ENCODE measurements around the gene HS6ST1. TPM values are rescaled to one million over a fixed set of nuclear protein-coding genes. Genes with fewer than 3 reads are reported as not detected.

Gene HS6ST1
- total and polyA plus RNA-seq, 2 donors (not counting 1 experiment from before 2014, with no cell fraction given), result 7.8 to 22.7 TPM

DNA sequence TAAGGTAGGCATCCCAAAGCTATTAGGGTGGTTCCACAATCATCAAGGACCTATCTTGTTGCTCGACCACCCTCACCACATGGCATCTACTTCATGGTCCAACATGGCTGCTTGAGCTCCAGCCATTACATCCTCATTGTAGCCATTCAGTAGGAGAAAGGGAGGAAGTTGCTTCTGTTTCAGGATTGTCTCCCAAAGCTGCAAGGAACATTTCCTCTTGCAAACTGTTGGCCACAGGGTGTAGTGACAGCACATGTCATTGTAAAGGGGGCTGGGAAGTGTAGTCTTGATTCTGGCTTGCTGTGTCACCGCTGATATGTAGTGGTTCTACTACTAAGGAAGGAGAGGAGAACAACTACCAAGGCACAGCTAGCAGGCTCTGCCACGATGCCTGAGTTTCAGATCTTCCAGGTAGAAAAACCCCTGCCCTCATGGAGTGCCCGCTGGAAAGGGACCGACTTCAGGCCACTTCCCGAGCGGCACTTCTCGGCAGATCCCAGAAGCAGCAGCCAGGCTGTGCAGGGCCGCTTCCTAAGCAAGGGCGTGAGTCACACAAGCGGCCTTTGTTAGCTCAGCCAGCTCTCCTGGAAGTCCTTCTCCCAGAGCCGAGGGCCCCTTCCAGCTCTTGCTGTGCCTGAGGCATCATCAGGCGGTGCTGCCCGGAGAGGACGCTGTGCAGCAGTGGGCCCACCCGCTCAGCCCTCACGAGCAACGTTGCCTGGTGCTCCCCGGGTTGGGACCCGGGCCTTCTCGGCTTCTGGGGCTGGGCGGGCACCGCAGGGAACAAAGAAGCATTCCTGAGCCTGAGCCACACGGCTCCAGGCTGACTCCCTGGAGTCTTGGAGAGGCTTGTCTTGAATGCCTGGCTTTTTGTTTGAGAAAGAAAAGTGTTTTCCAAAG, 58.2 kb downstream of the HS6ST1 start:
- H2AFZ ChIP-seq (ENCODE audit: insufficient read depth, low read depth, low read length, poor library complexity, severe bottlenecking), result no peak overlapping the region

DNA sequence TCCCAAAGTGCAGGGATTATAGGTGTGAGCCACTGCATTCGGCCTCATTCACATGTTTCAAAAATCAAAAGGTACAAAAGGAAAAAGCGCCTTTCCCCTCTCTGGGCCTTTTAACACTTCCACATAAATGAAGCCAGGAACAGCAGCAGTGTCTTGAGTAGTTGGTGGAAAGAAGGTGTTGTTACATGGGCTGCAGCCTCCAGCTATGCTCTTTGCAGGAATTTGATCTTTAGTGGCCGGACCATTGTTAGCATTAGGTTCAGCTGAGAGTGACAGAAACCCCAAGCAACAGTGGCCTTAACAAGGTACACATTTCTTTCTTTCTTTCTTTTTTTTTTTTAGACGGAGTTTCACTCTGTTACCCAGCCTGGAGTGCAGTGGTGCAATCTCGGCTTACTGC, 59.1 kb downstream of the HS6ST1 start:
- H3K4me2 ChIP-seq (replicated peaks; ENCODE audit: low read depth, low read length, poor library complexity, severe bottlenecking), result no peak overlapping the region
- WGBS (ENCODE audit: insufficient coverage), result 94% methylated on average over 2 of the region's 5 CpGs
- no peak overlapping the region for H3K4me3 Mint-ChIP-seq
- H4K20me1 ChIP-seq (ENCODE audit: control insufficient read depth, insufficient read depth, low read length, poor library complexity, severe bottlenecking), result no peaks in the 10 kb centered on the region
- ATAC-seq (ENCODE audit: low read depth), result no peak
- ChIA-PET POLR2A (no interaction called here), CTCF (no interaction called here)
- DNase-seq, result no peak
- no peak overlapping the region for H3K9ac ChIP-seq (ENCODE audit: low read length)
- intact Hi-C loops (cut with micrococcal nuclease), result no loop called here
- no peaks in the 10 kb centered on the region for H3K4me1 Mint-ChIP-seq
- no peak overlapping the region for H3K4me3 ChIP-seq (ENCODE audit: control extremely low read depth in 1 of 5, extremely low read depth in 1 of 5, insufficient read depth in 1 of 5, low read depth in 2 of 5, low read length in 4 of 5)
- no peak overlapping the region for H3K27ac Mint-ChIP-seq
- no peaks in the 10 kb centered on the region for H3K36me3 ChIP-seq (replicated peaks in 1 of 2; ENCODE audit: control extremely low read depth in 1 of 2, control insufficient read depth in 1 of 2, extremely low read depth in 1 of 2, insufficient read depth in 2 of 2, low read length in 1 of 2)
- no peak overlapping the region for H3K27ac ChIP-seq (ENCODE audit: low read length in 2 of 2)
- no peak overlapping the region for H2AFZ ChIP-seq (ENCODE audit: insufficient read depth, low read depth, low read length, poor library complexity, severe bottlenecking)
- TF ChIP-seq EZH2 (IDR thresholded peaks at IDR 0.05; ENCODE audit: borderline replicate concordance, insufficient read depth, low read depth, low read length, poor library complexity, severe bottlenecking), result no peak
- TF ChIP-seq, protein P1, sequence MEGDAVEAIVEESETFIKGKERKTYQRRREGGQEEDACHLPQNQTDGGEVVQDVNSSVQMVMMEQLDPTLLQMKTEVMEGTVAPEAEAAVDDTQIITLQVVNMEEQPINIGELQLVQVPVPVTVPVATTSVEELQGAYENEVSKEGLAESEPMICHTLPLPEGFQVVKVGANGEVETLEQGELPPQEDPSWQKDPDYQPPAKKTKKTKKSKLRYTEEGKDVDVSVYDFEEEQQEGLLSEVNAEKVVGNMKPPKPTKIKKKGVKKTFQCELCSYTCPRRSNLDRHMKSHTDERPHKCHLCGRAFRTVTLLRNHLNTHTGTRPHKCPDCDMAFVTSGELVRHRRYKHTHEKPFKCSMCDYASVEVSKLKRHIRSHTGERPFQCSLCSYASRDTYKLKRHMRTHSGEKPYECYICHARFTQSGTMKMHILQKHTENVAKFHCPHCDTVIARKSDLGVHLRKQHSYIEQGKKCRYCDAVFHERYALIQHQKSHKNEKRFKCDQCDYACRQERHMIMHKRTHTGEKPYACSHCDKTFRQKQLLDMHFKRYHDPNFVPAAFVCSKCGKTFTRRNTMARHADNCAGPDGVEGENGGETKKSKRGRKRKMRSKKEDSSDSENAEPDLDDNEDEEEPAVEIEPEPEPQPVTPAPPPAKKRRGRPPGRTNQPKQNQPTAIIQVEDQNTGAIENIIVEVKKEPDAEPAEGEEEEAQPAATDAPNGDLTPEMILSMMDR (IDR thresholded peaks at IDR 0.05), result no peak
- no peaks in the 10 kb centered on the region for H3K9me3 Mint-ChIP-seq (ENCODE audit: insufficient read depth)
- no peaks in the 10 kb centered on the region for H3K27me3 Mint-ChIP-seq
- peaks cover 0 to 9% (median 0%) of the 10 kb centered on the region in 3 donors for H3K9me3 ChIP-seq (ENCODE audit: control extremely low read depth in 1 of 3, control insufficient read depth in 2 of 3, insufficient read depth in 1 of 3, low read length in 2 of 3)
- no peaks in the 10 kb centered on the region for H3K4me1 ChIP-seq (ENCODE audit: control insufficient read depth in 2 of 2, insufficient read depth in 2 of 2, low read length in 2 of 2)
- H3K27me3 ChIP-seq (replicated peaks in 1 of 4; ENCODE audit: control extremely low read depth in 1 of 4, control insufficient read depth in 3 of 4, insufficient read depth in 4 of 4, low read length in 3 of 4), result peaks cover 0 to 2% (median 0%) of the 10 kb centered on the region in 4 experiments
- H3K79me2 ChIP-seq (ENCODE audit: control insufficient read depth, insufficient read depth, low read length), result no peaks in the 10 kb centered on the region

More for the DNA sequence above, 58.2 kb downstream of the HS6ST1 start:
- Histone ChIP-seq H3K4me2 (replicated peaks; ENCODE audit: low read depth, low read length, poor library complexity, severe bottlenecking) (no peak overlapping the region), H3K4me3 (ENCODE audit: control extremely low read depth in 1 of 5, extremely low read depth in 1 of 5, insufficient read depth in 1 of 5, low read depth in 2 of 5, low read length in 4 of 5) (no peak overlapping the region), H3K4me1 (ENCODE audit: control insufficient read depth in 2 of 2, insufficient read depth in 2 of 2, low read length in 2 of 2) (no peaks in the 10 kb centered on the region), H3K27me3 (replicated peaks in 1 of 4; ENCODE audit: control extremely low read depth in 1 of 4, control insufficient read depth in 3 of 4, insufficient read depth in 4 of 4, low read length in 3 of 4) (peaks cover 0 to 2% (median 0%) of the 10 kb centered on the region in 4 experiments), H3K27ac (ENCODE audit: low read length in 2 of 2) (no peak overlapping the region), H3K36me3 (replicated peaks in 1 of 2; ENCODE audit: control extremely low read depth in 1 of 2, control insufficient read depth in 1 of 2, extremely low read depth in 1 of 2, insufficient read depth in 2 of 2, low read length in 1 of 2) (no peaks in the 10 kb centered on the region), H3K79me2 (ENCODE audit: control insufficient read depth, insufficient read depth, low read length) (no peaks in the 10 kb centered on the region), H4K20me1 (ENCODE audit: control insufficient read depth, insufficient read depth, low read length, poor library complexity, severe bottlenecking) (no peaks in the 10 kb centered on the region), H3K9ac (ENCODE audit: low read length) (no peak overlapping the region), H3K9me3 (ENCODE audit: control extremely low read depth in 1 of 3, control insufficient read depth in 2 of 3, insufficient read depth in 1 of 3, low read length in 2 of 3) (peaks cover 0 to 9% (median 0%) of the 10 kb centered on the region in 3 donors)
- intact Hi-C loops (cut with micrococcal nuclease), result no loop called here
- H3K9me3 Mint-ChIP-seq (ENCODE audit: insufficient read depth), result no peaks in the 10 kb centered on the region
- WGBS (ENCODE audit: insufficient coverage), result 95% methylated on average over 22 of the region's 24 CpGs
- H3K4me1 Mint-ChIP-seq, result no peaks in the 10 kb centered on the region
- DNase-seq, result no peak
- TF ChIP-seq, protein P1 (IDR thresholded peaks at IDR 0.05), result no peak
- no peak for TF ChIP-seq EZH2 (IDR thresholded peaks at IDR 0.05; ENCODE audit: borderline replicate concordance, insufficient read depth, low read depth, low read length, poor library complexity, severe bottlenecking)
- ChIA-PET CTCF (no interaction called here), POLR2A (no interaction called here)
- H3K27me3 Mint-ChIP-seq, result no peaks in the 10 kb centered on the region
- H3K27ac Mint-ChIP-seq, result no peak overlapping the region
- H3K4me3 Mint-ChIP-seq, result no peak overlapping the region
- ATAC-seq (ENCODE audit: low read depth), result no peak

All from B cell (primary cell).